ENCODE results near the gene TMEM185B. TPM values are rescaled to one million over a fixed set of nuclear protein-coding genes. Genes with fewer than 3 reads are reported as not detected.
"Not testable (repeated sequence)": the region's sequence is repeated elsewhere in the genome, so short reads cannot be mapped to it uniquely, and the experiment has no call there.

TMEM185B gene
- total and polyA plus RNA-seq, 4 donors = 1.8 to 8.5 (median 6.8) TPM

- DNase-seq (ENCODE audit: low spot score) = no peak
- H3K36me3 ChIP-seq (ENCODE audit: control insufficient read depth in 4 of 4, insufficient read depth in 3 of 4, low read depth in 1 of 4, low read length in 3 of 4) = no peaks in the 10 kb centered on the region
- H3K27me3 ChIP-seq (ENCODE audit: control insufficient read depth in 4 of 4, insufficient read depth in 4 of 4, low read length in 3 of 4) = no peaks in the 10 kb centered on the region
- TF ChIP-seq YY1 (IDR thresholded peaks at IDR 0.05) = no peak
- TF ChIP-seq TAF1 (conservative IDR thresholded peaks at IDR 0.05) = no peak
- no peak for TF ChIP-seq FOXA2 (IDR thresholded peaks at IDR 0.05)
- TF ChIP-seq, protein P1, sequence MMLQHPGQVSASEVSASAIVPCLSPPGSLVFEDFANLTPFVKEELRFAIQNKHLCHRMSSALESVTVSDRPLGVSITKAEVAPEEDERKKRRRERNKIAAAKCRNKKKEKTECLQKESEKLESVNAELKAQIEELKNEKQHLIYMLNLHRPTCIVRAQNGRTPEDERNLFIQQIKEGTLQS (IDR thresholded peaks at IDR 0.05) = no peak
- 49% methylated on average over 2 of the region's 2 CpGs for WGBS
- no peaks in the 10 kb centered on the region for H3K4me1 ChIP-seq (ENCODE audit: control insufficient read depth in 4 of 4, insufficient read depth in 4 of 4, low read length in 3 of 4)
- no peak overlapping the region for H3K9ac ChIP-seq (ENCODE audit: low read depth in 1 of 2, low read length in 2 of 2)
- H3K4me3 ChIP-seq (ENCODE audit: low read depth in 1 of 3, low read length in 3 of 3) = no peak overlapping the region
- H3K9me3 ChIP-seq (ENCODE audit: control insufficient read depth in 4 of 4, low read length in 3 of 4) = peaks cover 0 to 5% (median under 1%) of the 10 kb centered on the region in 4 donors
- H3K27ac ChIP-seq (ENCODE audit: low read depth in 1 of 2, low read length in 2 of 2) = no peak overlapping the region
Measured at GRCh38 chr2:120262150-120262549, 39.0 kb upstream of the TMEM185B start.

- Histone ChIP-seq H3K9me3 (ENCODE audit: control insufficient read depth in 4 of 4, low read length in 3 of 4) (peaks cover 0 to 5% (median under 1%) of the 10 kb centered on the region in 4 donors), H3K4me1 (ENCODE audit: control insufficient read depth in 4 of 4, insufficient read depth in 4 of 4, low read length in 3 of 4) (no peaks in the 10 kb centered on the region), H3K4me3 (ENCODE audit: low read depth in 1 of 3, low read length in 3 of 3) (no peak overlapping the region), H3K36me3 (ENCODE audit: control insufficient read depth in 4 of 4, insufficient read depth in 3 of 4, low read depth in 1 of 4, low read length in 3 of 4) (no peaks in the 10 kb centered on the region), H3K9ac (ENCODE audit: low read depth in 1 of 2, low read length in 2 of 2) (no peak overlapping the region), H3K27me3 (ENCODE audit: control insufficient read depth in 4 of 4, insufficient read depth in 4 of 4, low read length in 3 of 4) (no peaks in the 10 kb centered on the region), H3K27ac (ENCODE audit: low read depth in 1 of 2, low read length in 2 of 2) (no peak overlapping the region)
- TF ChIP-seq, protein P2, sequence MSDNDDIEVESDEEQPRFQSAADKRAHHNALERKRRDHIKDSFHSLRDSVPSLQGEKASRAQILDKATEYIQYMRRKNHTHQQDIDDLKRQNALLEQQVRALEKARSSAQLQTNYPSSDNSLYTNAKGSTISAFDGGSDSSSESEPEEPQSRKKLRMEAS (IDR thresholded peaks at IDR 0.05) = no peak
- TF ChIP-seq RAD21 (IDR thresholded peaks at IDR 0.05) (no peak), FOXA1 (IDR thresholded peaks at IDR 0.05) (no peak), SP1 (IDR thresholded peaks at IDR 0.05) (no peak), JUND (IDR thresholded peaks at IDR 0.05) (no peak), RXRA (IDR thresholded peaks at IDR 0.05) (no peak), GABPA (IDR thresholded peaks at IDR 0.05 in 1 of 2, conservative IDR thresholded peaks at IDR 0.05 in 1 of 2) (no peak), TAF1 (conservative IDR thresholded peaks at IDR 0.05) (no peak)
- TF ChIP-seq, protein P3, sequence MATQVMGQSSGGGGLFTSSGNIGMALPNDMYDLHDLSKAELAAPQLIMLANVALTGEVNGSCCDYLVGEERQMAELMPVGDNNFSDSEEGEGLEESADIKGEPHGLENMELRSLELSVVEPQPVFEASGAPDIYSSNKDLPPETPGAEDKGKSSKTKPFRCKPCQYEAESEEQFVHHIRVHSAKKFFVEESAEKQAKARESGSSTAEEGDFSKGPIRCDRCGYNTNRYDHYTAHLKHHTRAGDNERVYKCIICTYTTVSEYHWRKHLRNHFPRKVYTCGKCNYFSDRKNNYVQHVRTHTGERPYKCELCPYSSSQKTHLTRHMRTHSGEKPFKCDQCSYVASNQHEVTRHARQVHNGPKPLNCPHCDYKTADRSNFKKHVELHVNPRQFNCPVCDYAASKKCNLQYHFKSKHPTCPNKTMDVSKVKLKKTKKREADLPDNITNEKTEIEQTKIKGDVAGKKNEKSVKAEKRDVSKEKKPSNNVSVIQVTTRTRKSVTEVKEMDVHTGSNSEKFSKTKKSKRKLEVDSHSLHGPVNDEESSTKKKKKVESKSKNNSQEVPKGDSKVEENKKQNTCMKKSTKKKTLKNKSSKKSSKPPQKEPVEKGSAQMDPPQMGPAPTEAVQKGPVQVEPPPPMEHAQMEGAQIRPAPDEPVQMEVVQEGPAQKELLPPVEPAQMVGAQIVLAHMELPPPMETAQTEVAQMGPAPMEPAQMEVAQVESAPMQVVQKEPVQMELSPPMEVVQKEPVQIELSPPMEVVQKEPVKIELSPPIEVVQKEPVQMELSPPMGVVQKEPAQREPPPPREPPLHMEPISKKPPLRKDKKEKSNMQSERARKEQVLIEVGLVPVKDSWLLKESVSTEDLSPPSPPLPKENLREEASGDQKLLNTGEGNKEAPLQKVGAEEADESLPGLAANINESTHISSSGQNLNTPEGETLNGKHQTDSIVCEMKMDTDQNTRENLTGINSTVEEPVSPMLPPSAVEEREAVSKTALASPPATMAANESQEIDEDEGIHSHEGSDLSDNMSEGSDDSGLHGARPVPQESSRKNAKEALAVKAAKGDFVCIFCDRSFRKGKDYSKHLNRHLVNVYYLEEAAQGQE (IDR thresholded peaks at IDR 0.05) = no peak
- TF ChIP-seq, protein P1 (IDR thresholded peaks at IDR 0.05) = no peak
- WGBS = 88% methylated on average over 6 of the region's 6 CpGs
- DNase-seq (ENCODE audit: low spot score) = no peak
Measured at GRCh38 chr2:120261387-120262006, 38.3 kb upstream of the TMEM185B start.

- WGBS = 83% methylated on average over 5 of the region's 5 CpGs
- Histone ChIP-seq H3K9me3 (ENCODE audit: control insufficient read depth in 4 of 4, low read length in 3 of 4) (peaks cover 0 to 5% (median under 1%) of the 10 kb centered on the region in 4 donors), H3K9ac (ENCODE audit: low read depth in 1 of 2, low read length in 2 of 2) (no peak overlapping the region), H3K36me3 (ENCODE audit: control insufficient read depth in 4 of 4, insufficient read depth in 3 of 4, low read depth in 1 of 4, low read length in 3 of 4) (no peaks in the 10 kb centered on the region), H3K4me1 (ENCODE audit: control insufficient read depth in 4 of 4, insufficient read depth in 4 of 4, low read length in 3 of 4) (no peaks in the 10 kb centered on the region), H3K27ac (ENCODE audit: low read depth in 1 of 2, low read length in 2 of 2) (peak overlapping the region in 1 of 2 donors; percentile 50), H3K27me3 (ENCODE audit: control insufficient read depth in 4 of 4, insufficient read depth in 4 of 4, low read length in 3 of 4) (no peaks in the 10 kb centered on the region), H3K4me3 (ENCODE audit: low read depth in 1 of 3, low read length in 3 of 3) (no peak overlapping the region)
- TF ChIP-seq NR2F2 (IDR thresholded peaks at IDR 0.05) (peak; percentile 70), YY1 (IDR thresholded peaks at IDR 0.05) (no peak)
- DNase-seq (ENCODE audit: low spot score) = no peak
Measured at GRCh38 chr2:120260736-120261135, 37.5 kb upstream of the TMEM185B start.

DNA sequence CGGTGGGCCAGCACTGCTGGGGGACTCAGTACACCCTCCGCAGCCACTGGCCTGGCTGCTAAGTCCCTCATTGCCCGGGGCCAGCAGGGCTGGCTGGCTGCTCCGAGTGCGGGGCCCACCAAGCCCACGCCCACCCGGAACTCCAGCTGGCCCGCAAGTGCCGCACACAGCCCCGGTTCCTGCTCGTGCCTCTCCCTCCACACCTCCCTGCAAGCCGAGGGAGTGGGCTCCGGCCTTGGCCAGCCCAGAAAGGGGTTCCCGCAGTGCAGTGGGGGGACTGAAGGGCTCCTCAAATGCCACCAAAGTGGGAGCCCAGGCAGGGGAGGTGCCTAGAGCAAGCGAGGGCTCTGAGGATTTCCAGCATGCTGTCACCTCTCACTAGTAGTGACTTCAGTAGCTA lies 36.7 kb upstream of the TMEM185B start:
- DNase-seq (ENCODE audit: low spot score); H3K9ac ChIP-seq (ENCODE audit: low read depth in 1 of 2, low read length in 2 of 2); H3K27me3 ChIP-seq (ENCODE audit: control insufficient read depth in 4 of 4, insufficient read depth in 4 of 4, low read length in 3 of 4); H3K4me3 ChIP-seq (ENCODE audit: low read depth in 1 of 3, low read length in 3 of 3); H3K9me3 ChIP-seq (ENCODE audit: control insufficient read depth in 4 of 4, low read length in 3 of 4); H3K36me3 ChIP-seq (ENCODE audit: control insufficient read depth in 4 of 4, insufficient read depth in 3 of 4, low read depth in 1 of 4, low read length in 3 of 4); H3K4me1 ChIP-seq (ENCODE audit: control insufficient read depth in 4 of 4, insufficient read depth in 4 of 4, low read length in 3 of 4): not testable (repeated sequence)
- 96% methylated on average over 12 of the region's 15 CpGs for WGBS
- peak overlapping the region; percentile 2 to 50 for H3K27ac ChIP-seq (ENCODE audit: low read depth in 1 of 2, low read length in 2 of 2)

All from liver (tissue), 9 donors.